ENCODE results near the gene TDRD15.

- no peak for TF ChIP-seq CTCF (optimal IDR thresholded peaks at IDR 0.05 in 1 of 3, IDR thresholded peaks at IDR 0.05 in 1 of 3, conservative IDR thresholded peaks at IDR 0.05 in 1 of 3; ENCODE audit: extremely low read depth in 1 of 3, insufficient read depth in 2 of 3, low read length in 3 of 3)
- TF ChIP-seq EZH2 (IDR thresholded peaks at IDR 0.05; ENCODE audit: low read length) = no peak
These were observed 24.4 kb upstream of the TDRD15 start for GRCh38 chr2:21099281-21099907.

Measured in keratinocyte (primary cell).